SK-N-SH (cell line): ENCODE data around the gene CHST6. TPM values are rescaled to one million over a fixed set of nuclear protein-coding genes. Genes with fewer than 3 reads are reported as not detected.

ENCODE experiments used
- CTCF ChIA-PET: fragments of 300-600, 350-600 bp; formaldehyde crosslinking; extraction: SDS; loops from one replicate; lab custom pipeline; 2021; lab: Yijun Ruan, JAX
- POLR2A ChIA-PET: fragments of 350-600 bp; sonication (Branson Sonifier 250); formaldehyde crosslinking; extraction: SDS; loops from one replicate; lab custom pipeline; 2020; ENCODE audit warnings: antibody characterized with exemption, inconsistent platforms; lab: Yijun Ruan, JAX
- DNase-seq: peaks from one replicate; pipeline ENCODE4 v3.0.0; 2012
- H2AFZ ChIP-seq: fragments of 200-600 bp; sonication (generic); 2 replicates; pipeline ENCODE4 v1.8.1; 2016; ENCODE audit warnings: antibody characterized with exemption, mild to moderate bottlenecking, low read depth
- H3F3A ChIP-seq: fragments of 200-600 bp; sonication (generic); replicated peaks from 2 replicates; pipeline ENCODE3; 2016; ENCODE audit warnings: antibody characterized with exemption, mild to moderate bottlenecking; ENCODE audit not compliant: insufficient read depth
- H3K27ac ChIP-seq, 2 experiments: fragments of 200-500 bp in 1 of 2; fragments of 200-600 bp in 1 of 2; sonication (Bioruptor generic) in 1 of 2; sonication (generic), shearing (Covaris generic) in 1 of 2; 2 replicates each; pipeline versions ENCODE4 v1.5.1 to v1.6.1; 2014 to 2016; ENCODE audit warnings: low read depth in 2 of 2, inconsistent platforms in 1 of 2, low read length in 1 of 2, mild to moderate bottlenecking in 1 of 2, mixed read lengths in 1 of 2
- H3K27me3 ChIP-seq: fragments of 200-600 bp; sonication (generic), shearing (Covaris generic); 2 replicates; pipeline ENCODE4 v1.6.1; 2016; ENCODE audit warnings: mixed run types; ENCODE audit not compliant: insufficient read depth
- H3K36me3 ChIP-seq, 2 experiments: fragments of 200-500 bp in 1 of 2; fragments of 200-600 bp in 1 of 2; sonication (Bioruptor generic) in 1 of 2; sonication (generic) in 1 of 2; replicated peaks in 1 of 2; 2 replicates each; pipeline versions ENCODE3 to v1.5.1; 2014 to 2016; ENCODE audit warnings: low read length in 1 of 2, mild to moderate bottlenecking in 1 of 2; ENCODE audit not compliant: insufficient read depth in 2 of 2, control insufficient read depth in 1 of 2
- H3K4me1 ChIP-seq, 2 experiments: fragments of 200-500 bp in 1 of 2; fragments of 200-600 bp in 1 of 2; sonication (Bioruptor generic) in 1 of 2; sonication (generic), shearing (Covaris generic) in 1 of 2; 2 replicates each; pipeline versions ENCODE4 v1.5.1 to v1.6.1; 2014 to 2016; ENCODE audit warnings: low read depth in 1 of 2, low read length in 1 of 2, mixed run types in 1 of 2; ENCODE audit not compliant: insufficient read depth in 2 of 2, control insufficient read depth in 1 of 2
- H3K4me2 ChIP-seq: fragments of 200-600 bp; sonication (generic), shearing (Covaris generic); 2 replicates; pipeline ENCODE4 v1.6.1; 2017; ENCODE audit warnings: mixed run types
- H3K4me3 ChIP-seq, 2 experiments: fragments of 200-500 bp in 1 of 2; fragments of 200-600 bp in 1 of 2; sonication (Bioruptor generic) in 1 of 2; sonication (generic), shearing (Covaris generic) in 1 of 2; 2 replicates each; pipeline versions ENCODE4 v1.5.1 to v1.8.1; 2014 to 2016; ENCODE audit warnings: low read depth in 2 of 2, inconsistent platforms in 1 of 2, low read length in 1 of 2, mild to moderate bottlenecking in 1 of 2, mixed read lengths in 1 of 2, moderate library complexity in 1 of 2
- H3K79me2 ChIP-seq: fragments of 200-600 bp; sonication (generic); 2 replicates; pipeline ENCODE4 v1.8.1; 2017; ENCODE audit warnings: mild to moderate bottlenecking; ENCODE audit not compliant: insufficient read depth
- H3K9ac ChIP-seq: fragments of 200-600 bp; sonication (generic); 2 replicates; pipeline ENCODE4 v1.6.1; 2017; ENCODE audit warnings: mixed run types
- H3K9me2 ChIP-seq: fragments of 200-600 bp; sonication (generic); 2 replicates; pipeline ENCODE4 v1.6.1; 2017; ENCODE audit warnings: mixed run types
- H3K9me3 ChIP-seq: fragments of 200-600 bp; sonication (generic); 2 replicates; pipeline ENCODE4 v1.6.1; 2017; ENCODE audit warnings: mixed run types, mild to moderate bottlenecking, moderate library complexity
- H4K20me1 ChIP-seq: fragments of 200-600 bp; sonication (generic); 2 replicates; pipeline ENCODE4 v1.6.1; 2017; ENCODE audit warnings: mild to moderate bottlenecking, mixed run types; ENCODE audit not compliant: insufficient read depth
- CHD2 ChIP-seq: fragments of 150-350 bp; IDR thresholded peaks from 2 replicates; pipeline ENCODE4 v1.6.1; 2018; ENCODE audit warnings: low read length; ENCODE audit not compliant: partially characterized antibody
- EP300 ChIP-seq, 2 experiments: IDR thresholded peaks; 2 replicates each; pipeline versions ENCODE4 v1.4.0 to v1.6.1; 2012; ENCODE audit warnings: borderline replicate concordance in 1 of 2, low read depth in 1 of 2, low read length in 1 of 2
- FOXJ3 ChIP-seq: sonication (generic); formaldehyde crosslinking; IDR thresholded peaks from 2 replicates; pipeline ENCODE4 v1.5.1; 2020; ENCODE audit warnings: mild to moderate bottlenecking, missing genetic modification reagents
- GATA2 ChIP-seq: sonication (generic); formaldehyde crosslinking; IDR thresholded peaks from 2 replicates; pipeline ENCODE4 v1.5.0; 2020; ENCODE audit warnings: mild to moderate bottlenecking, missing genetic modification reagents
- MXI1 ChIP-seq: IDR thresholded peaks from 2 replicates; pipeline ENCODE4 v1.6.1; 2012; ENCODE audit warnings: mild to moderate bottlenecking, low read depth, low read length, improper control_type of control experiment
- POLR2AphosphoS5 ChIP-seq: IDR thresholded peaks from 2 replicates; pipeline ENCODE4 v1.6.1; 2012; ENCODE audit warnings: low read depth, low read length
- RCOR1 ChIP-seq: fragments of 150-350 bp; IDR thresholded peaks from 2 replicates; pipeline ENCODE4 v1.6.1; 2017; ENCODE audit warnings: antibody characterized with exemption, low read length
- TCF12 ChIP-seq: IDR thresholded peaks from 2 replicates; pipeline ENCODE4 v1.4.0; 2012
- USF1 ChIP-seq: IDR thresholded peaks from 2 replicates; pipeline ENCODE4 v1.4.0; 2012; ENCODE audit warnings: low read depth, borderline replicate concordance
- YY1 ChIP-seq: IDR thresholded peaks from 2 replicates; pipeline ENCODE4 v1.4.0; 2012; ENCODE audit warnings: low read depth, mild to moderate bottlenecking
- ZBTB33 ChIP-seq: IDR thresholded peaks from 2 replicates; pipeline ENCODE4 v1.4.0; 2012; ENCODE audit warnings: low read depth, borderline replicate concordance
- WGBS: methylation state at CpG from one replicate; pipeline ENCODE4 v1.1.6; 2017; ENCODE audit warnings: low lambda C conversion rate; 5-methylcytosine and 5-hydroxymethylcytosine counted together
- polyA plus RNA-seq, 3 experiments: library from polyadenylated mRNA; depleted of rRNA; stranded (reverse); fragments of >200 nt; gene quantifications; 2 replicates each; pipeline ENCODE4 v1.2.3, GENCODE V29; 2012

Gene CHST6
- polyA plus RNA-seq, 1 of the 3 experiments (the other 2 are of a cell fraction), result 0.30 TPM

GRCh38 chr16:75452464-75453190 lies 42.6 kb downstream of the CHST6 start:
- Histone ChIP-seq H3K27me3 (no peaks in the 10 kb centered on the region), H3K4me2 (no peak overlapping the region), H3K9me3 (no peaks in the 10 kb centered on the region), H3K9me2 (no peaks in the 10 kb centered on the region), H3K79me2 (peaks cover 70% of the 10 kb centered on the region), H3K9ac (no peak overlapping the region), H2AFZ (no peak overlapping the region), H3K4me3 (no peak overlapping the region), H3F3A (no peaks in the 10 kb centered on the region), H3K27ac (peak overlapping the region in 1 of 2 experiments; percentile 51; a peak in 2 of 4 replicates), H3K36me3 (peaks cover 0 to 30% of the 10 kb centered on the region in 2 experiments), H3K4me1 (peaks cover 0 to 26% of the 10 kb centered on the region in 2 experiments; a peak in 2 of 4 replicates), H4K20me1 (peaks cover 36% of the 10 kb centered on the region)
- ChIA-PET CTCF (interaction anchor here (1.3 to 1.5 kb wide), 2 partner anchors 11 to 12 kb away, joined by 4 to 8 read pairs; partner anchors contain the start of gene TMEM170A), POLR2A (no interaction called here)
- 94% methylated on average over 12 of the region's 12 CpGs for WGBS
- no peak for TF ChIP-seq FOXJ3 (CRISPR knock-in tag)
- peak; percentile 39; the same call in 1 of the 2 replicates for TF ChIP-seq MXI1
- no peak for TF ChIP-seq USF1
- no peak for TF ChIP-seq YY1
- peak; percentile 16 for TF ChIP-seq CHD2
- TF ChIP-seq GATA2, result peak; percentile 57
- peak; percentile 16; the same call in 1 of the 2 replicates for TF ChIP-seq TCF12
- TF ChIP-seq EP300 (IDR thresholded peaks at IDR 0.05; ENCODE audit: borderline replicate concordance in 1 of 2, low read depth in 1 of 2, low read length in 1 of 2), result 0 out of 4 replicates have a peak, but pooled peaks of 1 of the 2 experiments have one; percentile 47
- TF ChIP-seq ZBTB33, result no peak
- TF ChIP-seq RCOR1, result 0 out of 2 replicates have a peak, but pooled peaks have one; percentile 14
- DNase-seq, result peak; percentile 53

GRCh38 chr16:75446416-75446815 lies 48.8 kb downstream of the CHST6 start:
- H2AFZ ChIP-seq, result no peak overlapping the region
- H3K9ac ChIP-seq, result no peak overlapping the region
- no peak overlapping the region for H3K4me3 ChIP-seq
- no peaks in the 10 kb centered on the region for H3K9me2 ChIP-seq
- no peak for TF ChIP-seq POLR2AphosphoS5
- peaks cover 15% of the 10 kb centered on the region for H3K79me2 ChIP-seq
- H3K27me3 ChIP-seq, result no peaks in the 10 kb centered on the region
- no peak overlapping the region; a peak in 1 of 4 replicates for H3K27ac ChIP-seq
- H3K4me1 ChIP-seq, result peaks cover 6 to 13% of the 10 kb centered on the region in 2 experiments; a peak in 3 of 4 replicates
- peaks cover 8 to 38% of the 10 kb centered on the region in 2 experiments for H3K36me3 ChIP-seq
- no peaks in the 10 kb centered on the region for H3K9me3 ChIP-seq
- POLR2A ChIA-PET, result no interaction called here
- no peaks in the 10 kb centered on the region for H4K20me1 ChIP-seq
- no peak overlapping the region for H3K4me2 ChIP-seq
- no peak for DNase-seq
- CTCF ChIA-PET, result interaction anchor here (0.6 to 2.1 kb wide), 3 partner anchors 18 to 175 kb away, joined by 3 to 13 read pairs (median 3); partner anchors contain the start of gene TMEM170A
- peaks cover 11% of the 10 kb centered on the region for H3F3A ChIP-seq
